HEK293 (cell line): ENCODE results near the gene BCKDHB.

Experiments used
- KLF1 ChIP-seq: fragments of 450-650 bp; formaldehyde crosslinking; IDR thresholded peaks from 2 replicates; pipeline ENCODE4 v1.5.1; 2016; ENCODE audit warnings: missing biosample characterization, missing genetic modification characterization
- KLF8 ChIP-seq: fragments of 450-650 bp; formaldehyde crosslinking; IDR thresholded peaks from 2 replicates; pipeline ENCODE4 v1.5.1; 2016; ENCODE audit warnings: missing biosample characterization, missing genetic modification characterization
- KLF9 ChIP-seq: fragments of 450-650 bp; formaldehyde crosslinking; IDR thresholded peaks from 2 replicates; pipeline ENCODE4 v1.5.1; 2016; ENCODE audit warnings: missing biosample characterization, missing genetic modification characterization, low read depth
- SCRT1 ChIP-seq: fragments of 450-650 bp; formaldehyde crosslinking; IDR thresholded peaks from 2 replicates; pipeline ENCODE4 v1.5.1; 2016; ENCODE audit warnings: missing biosample characterization, missing genetic modification characterization, borderline replicate concordance
- SP3 ChIP-seq: fragments of 450-650 bp; formaldehyde crosslinking; IDR thresholded peaks from 2 replicates; pipeline ENCODE4 v1.5.1; 2016; ENCODE audit warnings: missing biosample characterization, missing genetic modification characterization
- TRIM28 ChIP-seq: IDR thresholded peaks from 2 replicates; pipeline ENCODE4 v1.6.1; 2011; ENCODE audit warnings: low read length, control low read depth, borderline replicate concordance
- ZBTB20 ChIP-seq: fragments of 450-650 bp; formaldehyde crosslinking; IDR thresholded peaks from 2 replicates; pipeline ENCODE4 v1.5.1; 2016; ENCODE audit warnings: missing biosample characterization, missing genetic modification characterization
- ZBTB48 ChIP-seq: fragments of 450-650 bp; formaldehyde crosslinking; IDR thresholded peaks from 2 replicates; pipeline ENCODE4 v1.5.1; 2016; ENCODE audit warnings: missing biosample characterization, missing genetic modification characterization
- ZFP37 ChIP-seq: fragments of 450-650 bp; formaldehyde crosslinking; IDR thresholded peaks from 2 replicates; pipeline ENCODE4 v1.5.1; 2016; ENCODE audit warnings: missing biosample characterization, missing genetic modification characterization
- ZFP41 ChIP-seq: fragments of 450-650 bp; formaldehyde crosslinking; IDR thresholded peaks from 2 replicates; pipeline ENCODE4 v1.5.1; 2016; ENCODE audit warnings: missing biosample characterization, missing genetic modification characterization, borderline replicate concordance
- ZNF2 ChIP-seq: fragments of 450-650 bp; formaldehyde crosslinking; IDR thresholded peaks from 2 replicates; pipeline ENCODE4 v1.5.1; 2016; ENCODE audit warnings: missing biosample characterization, missing genetic modification characterization
- ZNF221 ChIP-seq: fragments of 450-650 bp; formaldehyde crosslinking; IDR thresholded peaks from 2 replicates; pipeline ENCODE4 v1.5.1; 2017; ENCODE audit warnings: missing biosample characterization, missing genetic modification characterization, borderline replicate concordance
- ZNF239 ChIP-seq: fragments of 450-650 bp; formaldehyde crosslinking; IDR thresholded peaks from 2 replicates; pipeline ENCODE4 v1.5.1; 2016; ENCODE audit warnings: missing biosample characterization, missing genetic modification characterization
- ZNF48 ChIP-seq: fragments of 450-650 bp; formaldehyde crosslinking; IDR thresholded peaks from 2 replicates; pipeline ENCODE4 v1.5.1; 2016; ENCODE audit warnings: missing biosample characterization, missing genetic modification characterization
- ZNF514 ChIP-seq: fragments of 450-650 bp; formaldehyde crosslinking; IDR thresholded peaks from 2 replicates; pipeline ENCODE4 v1.5.1; 2016; ENCODE audit warnings: missing biosample characterization, missing genetic modification characterization
- ZNF561 ChIP-seq: fragments of 450-650 bp; IDR thresholded peaks from 2 replicates; pipeline ENCODE4 v1.5.1; 2018; ENCODE audit warnings: missing biosample characterization, missing genetic modification characterization, borderline replicate concordance
- ZSCAN16 ChIP-seq: fragments of 450-650 bp; formaldehyde crosslinking; IDR thresholded peaks from 2 replicates; pipeline ENCODE4 v1.5.1; 2016; ENCODE audit warnings: missing biosample characterization, missing genetic modification characterization
- ZSCAN30 ChIP-seq: fragments of 450-650 bp; IDR thresholded peaks from 2 replicates; pipeline ENCODE4 v1.5.1; 2018; ENCODE audit warnings: missing biosample characterization, mild to moderate bottlenecking, missing genetic modification characterization, moderate library complexity
- ZXDB ChIP-seq: fragments of 450-650 bp; formaldehyde crosslinking; IDR thresholded peaks from 2 replicates; pipeline ENCODE4 v1.5.1; 2016; ENCODE audit warnings: missing biosample characterization, missing genetic modification characterization
- TF ChIP-seq, protein P1 (sequence below): fragments of 450-650 bp; formaldehyde crosslinking; optimal IDR thresholded peaks from 2 replicates; pipeline ENCODE3; 2016; ENCODE audit warnings: missing biosample characterization, mild to moderate bottlenecking, missing genetic modification characterization
- TF ChIP-seq, protein P2 (sequence below): fragments of 450-650 bp; formaldehyde crosslinking; IDR thresholded peaks from 2 replicates; pipeline ENCODE4 v1.5.1; 2017; ENCODE audit warnings: missing biosample characterization, missing genetic modification characterization
- TF ChIP-seq, protein P3 (sequence below): fragments of 450-650 bp; formaldehyde crosslinking; IDR thresholded peaks from 2 replicates; pipeline ENCODE4 v1.5.1; 2016; ENCODE audit warnings: missing biosample characterization, missing genetic modification characterization
- TF ChIP-seq, protein P4 (sequence below): fragments of 450-650 bp; formaldehyde crosslinking; IDR thresholded peaks from 2 replicates; pipeline ENCODE4 v1.5.1; 2016; ENCODE audit warnings: missing biosample characterization, missing genetic modification characterization
- TF ChIP-seq, protein P5 (sequence below): fragments of 450-650 bp; formaldehyde crosslinking; IDR thresholded peaks from 2 replicates; pipeline ENCODE4 v1.5.1; 2016; ENCODE audit warnings: missing biosample characterization, missing genetic modification characterization
- TF ChIP-seq, protein P6 (sequence below): fragments of 450-650 bp; formaldehyde crosslinking; IDR thresholded peaks from 2 replicates; pipeline ENCODE4 v1.5.1; 2016; ENCODE audit warnings: missing biosample characterization, missing genetic modification characterization

Gene BCKDHB

DNA sequence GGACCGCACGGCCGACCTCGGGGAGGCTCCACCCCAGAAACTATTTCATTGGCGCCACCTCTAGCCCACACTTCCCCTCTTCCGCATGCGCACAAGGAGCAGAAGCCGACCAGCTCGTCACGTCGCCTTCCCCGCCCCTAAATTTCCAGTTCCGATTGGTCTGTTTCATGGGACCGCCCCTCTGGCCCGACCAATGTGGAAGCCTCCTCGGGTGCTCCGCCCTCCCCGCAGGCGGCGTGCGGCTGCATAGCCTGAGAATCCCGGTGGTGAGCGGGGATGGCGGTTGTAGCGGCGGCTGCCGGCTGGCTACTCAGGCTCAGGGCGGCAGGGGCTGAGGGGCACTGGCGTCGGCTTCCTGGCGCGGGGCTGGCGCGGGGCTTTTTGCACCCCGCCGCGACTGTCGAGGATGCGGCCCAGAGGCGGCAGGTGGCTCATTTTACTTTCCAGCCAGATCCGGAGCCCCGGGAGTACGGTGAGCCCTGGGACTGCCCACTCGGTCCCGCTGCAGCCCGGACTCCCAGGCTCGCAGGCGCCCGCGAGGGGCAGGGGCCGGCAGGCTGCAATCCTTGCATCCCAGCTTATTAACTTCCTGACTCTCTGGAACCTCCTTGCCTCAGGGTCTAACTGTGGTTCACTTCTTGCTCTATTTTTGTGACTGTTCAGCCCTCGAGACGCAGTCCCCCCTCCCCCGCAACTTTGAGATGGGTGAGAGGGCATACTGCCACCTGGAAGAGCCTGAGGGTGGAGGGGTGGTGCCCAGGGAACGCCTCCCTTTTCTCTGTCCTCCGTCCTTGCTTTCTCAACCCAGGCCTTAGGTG, at the start of gene BCKDHB (continued):
- TF ChIP-seq, protein P1, sequence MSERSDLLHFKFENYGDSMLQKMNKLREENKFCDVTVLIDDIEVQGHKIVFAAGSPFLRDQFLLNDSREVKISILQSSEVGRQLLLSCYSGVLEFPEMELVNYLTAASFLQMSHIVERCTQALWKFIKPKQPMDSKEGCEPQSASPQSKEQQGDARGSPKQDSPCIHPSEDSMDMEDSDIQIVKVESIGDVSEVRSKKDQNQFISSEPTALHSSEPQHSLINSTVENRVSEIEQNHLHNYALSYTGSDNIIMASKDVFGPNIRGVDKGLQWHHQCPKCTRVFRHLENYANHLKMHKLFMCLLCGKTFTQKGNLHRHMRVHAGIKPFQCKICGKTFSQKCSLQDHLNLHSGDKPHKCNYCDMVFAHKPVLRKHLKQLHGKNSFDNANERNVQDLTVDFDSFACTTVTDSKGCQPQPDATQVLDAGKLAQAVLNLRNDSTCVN (tag by site-specific recombination) = peak; percentile 48
- TF ChIP-seq ZNF221 (tag by site-specific recombination) = no peak
- TF ChIP-seq, protein P2, sequence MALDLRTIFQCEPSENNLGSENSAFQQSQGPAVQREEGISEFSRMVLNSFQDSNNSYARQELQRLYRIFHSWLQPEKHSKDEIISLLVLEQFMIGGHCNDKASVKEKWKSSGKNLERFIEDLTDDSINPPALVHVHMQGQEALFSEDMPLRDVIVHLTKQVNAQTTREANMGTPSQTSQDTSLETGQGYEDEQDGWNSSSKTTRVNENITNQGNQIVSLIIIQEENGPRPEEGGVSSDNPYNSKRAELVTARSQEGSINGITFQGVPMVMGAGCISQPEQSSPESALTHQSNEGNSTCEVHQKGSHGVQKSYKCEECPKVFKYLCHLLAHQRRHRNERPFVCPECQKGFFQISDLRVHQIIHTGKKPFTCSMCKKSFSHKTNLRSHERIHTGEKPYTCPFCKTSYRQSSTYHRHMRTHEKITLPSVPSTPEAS (tag by site-specific recombination) = no peak
- peak; percentile 47; the same call in 1 of the 2 replicates for TF ChIP-seq TRIM28
- no peak for TF ChIP-seq ZFP41
- no peak for TF ChIP-seq ZNF514 (tag by site-specific recombination)
- TF ChIP-seq ZSCAN16 (tag by site-specific recombination) = no peak
- peak; percentile 79 for TF ChIP-seq ZSCAN30 (tag by site-specific recombination)
- no peak for TF ChIP-seq ZNF239 (tag by site-specific recombination)
- TF ChIP-seq ZNF561 (tag by site-specific recombination) = 0 out of 2 replicates have a peak, but pooled peaks have one; percentile 18
- peak; percentile 81 for TF ChIP-seq KLF9 (tag by site-specific recombination)
- no peak for TF ChIP-seq SCRT1 (tag by site-specific recombination)
- TF ChIP-seq ZFP37 (tag by site-specific recombination) = peak; percentile 19; the same call in 1 of the 2 replicates
- TF ChIP-seq, protein P3, sequence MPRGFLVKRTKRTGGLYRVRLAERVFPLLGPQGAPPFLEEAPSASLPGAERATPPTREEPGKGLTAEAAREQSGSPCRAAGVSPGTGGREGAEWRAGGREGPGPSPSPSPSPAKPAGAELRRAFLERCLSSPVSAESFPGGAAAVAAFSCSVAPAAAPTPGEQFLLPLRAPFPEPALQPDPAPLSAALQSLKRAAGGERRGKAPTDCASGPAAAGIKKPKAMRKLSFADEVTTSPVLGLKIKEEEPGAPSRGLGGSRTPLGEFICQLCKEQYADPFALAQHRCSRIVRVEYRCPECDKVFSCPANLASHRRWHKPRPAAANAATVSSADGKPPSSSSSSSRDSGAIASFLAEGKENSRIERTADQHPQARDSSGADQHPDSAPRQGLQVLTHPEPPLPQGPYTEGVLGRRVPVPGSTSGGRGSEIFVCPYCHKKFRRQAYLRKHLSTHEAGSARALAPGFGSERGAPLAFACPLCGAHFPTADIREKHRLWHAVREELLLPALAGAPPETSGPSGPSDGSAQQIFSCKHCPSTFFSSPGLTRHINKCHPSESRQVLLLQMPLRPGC (tag by site-specific recombination) = peak; percentile 36; the same call in 1 of the 2 replicates
- TF ChIP-seq, protein P4, sequence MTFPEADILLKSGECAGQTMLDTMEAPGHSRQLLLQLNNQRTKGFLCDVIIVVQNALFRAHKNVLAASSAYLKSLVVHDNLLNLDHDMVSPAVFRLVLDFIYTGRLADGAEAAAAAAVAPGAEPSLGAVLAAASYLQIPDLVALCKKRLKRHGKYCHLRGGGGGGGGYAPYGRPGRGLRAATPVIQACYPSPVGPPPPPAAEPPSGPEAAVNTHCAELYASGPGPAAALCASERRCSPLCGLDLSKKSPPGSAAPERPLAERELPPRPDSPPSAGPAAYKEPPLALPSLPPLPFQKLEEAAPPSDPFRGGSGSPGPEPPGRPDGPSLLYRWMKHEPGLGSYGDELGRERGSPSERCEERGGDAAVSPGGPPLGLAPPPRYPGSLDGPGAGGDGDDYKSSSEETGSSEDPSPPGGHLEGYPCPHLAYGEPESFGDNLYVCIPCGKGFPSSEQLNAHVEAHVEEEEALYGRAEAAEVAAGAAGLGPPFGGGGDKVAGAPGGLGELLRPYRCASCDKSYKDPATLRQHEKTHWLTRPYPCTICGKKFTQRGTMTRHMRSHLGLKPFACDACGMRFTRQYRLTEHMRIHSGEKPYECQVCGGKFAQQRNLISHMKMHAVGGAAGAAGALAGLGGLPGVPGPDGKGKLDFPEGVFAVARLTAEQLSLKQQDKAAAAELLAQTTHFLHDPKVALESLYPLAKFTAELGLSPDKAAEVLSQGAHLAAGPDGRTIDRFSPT (tag by site-specific recombination) = peak; percentile 66; the same call in 1 of the 2 replicates
- TF ChIP-seq SP3 = peak; percentile 94
- TF ChIP-seq KLF1 (tag by site-specific recombination) = peak; percentile 95
- TF ChIP-seq KLF8 = peak; percentile 93
- no peak for TF ChIP-seq ZNF48 (tag by site-specific recombination)
- peak; percentile 64; the same call in 1 of the 2 replicates for TF ChIP-seq ZBTB48 (tag by site-specific recombination)
- TF ChIP-seq, protein P5, sequence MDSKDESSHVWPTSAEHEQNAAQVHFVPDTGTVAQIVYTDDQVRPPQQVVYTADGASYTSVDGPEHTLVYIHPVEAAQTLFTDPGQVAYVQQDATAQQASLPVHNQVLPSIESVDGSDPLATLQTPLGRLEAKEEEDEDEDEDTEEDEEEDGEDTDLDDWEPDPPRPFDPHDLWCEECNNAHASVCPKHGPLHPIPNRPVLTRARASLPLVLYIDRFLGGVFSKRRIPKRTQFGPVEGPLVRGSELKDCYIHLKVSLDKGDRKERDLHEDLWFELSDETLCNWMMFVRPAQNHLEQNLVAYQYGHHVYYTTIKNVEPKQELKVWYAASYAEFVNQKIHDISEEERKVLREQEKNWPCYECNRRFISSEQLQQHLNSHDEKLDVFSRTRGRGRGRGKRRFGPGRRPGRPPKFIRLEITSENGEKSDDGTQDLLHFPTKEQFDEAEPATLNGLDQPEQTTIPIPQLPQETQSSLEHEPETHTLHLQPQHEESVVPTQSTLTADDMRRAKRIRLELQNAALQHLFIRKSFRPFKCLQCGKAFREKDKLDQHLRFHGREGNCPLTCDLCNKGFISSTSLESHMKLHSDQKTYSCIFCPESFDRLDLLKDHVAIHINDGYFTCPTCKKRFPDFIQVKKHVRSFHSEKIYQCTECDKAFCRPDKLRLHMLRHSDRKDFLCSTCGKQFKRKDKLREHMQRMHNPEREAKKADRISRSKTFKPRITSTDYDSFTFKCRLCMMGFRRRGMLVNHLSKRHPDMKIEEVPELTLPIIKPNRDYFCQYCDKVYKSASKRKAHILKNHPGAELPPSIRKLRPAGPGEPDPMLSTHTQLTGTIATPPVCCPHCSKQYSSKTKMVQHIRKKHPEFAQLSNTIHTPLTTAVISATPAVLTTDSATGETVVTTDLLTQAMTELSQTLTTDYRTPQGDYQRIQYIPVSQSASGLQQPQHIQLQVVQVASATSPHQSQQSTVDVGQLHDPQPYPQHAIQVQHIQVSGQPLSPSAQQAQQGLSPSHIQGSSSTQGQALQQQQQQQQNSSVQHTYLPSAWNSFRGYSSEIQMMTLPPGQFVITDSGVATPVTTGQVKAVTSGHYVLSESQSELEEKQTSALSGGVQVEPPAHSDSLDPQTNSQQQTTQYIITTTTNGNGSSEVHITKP (tag by site-specific recombination) = peak; percentile 19; the same call in 1 of the 2 replicates
- peak; percentile 51; the same call in 1 of the 2 replicates for TF ChIP-seq ZBTB20 (tag by site-specific recombination)
- TF ChIP-seq ZXDB (tag by site-specific recombination) = peak; percentile 81
- TF ChIP-seq ZNF2 (tag by site-specific recombination) = peak; percentile 79; the same call in 1 of the 2 replicates
- TF ChIP-seq, protein P6, sequence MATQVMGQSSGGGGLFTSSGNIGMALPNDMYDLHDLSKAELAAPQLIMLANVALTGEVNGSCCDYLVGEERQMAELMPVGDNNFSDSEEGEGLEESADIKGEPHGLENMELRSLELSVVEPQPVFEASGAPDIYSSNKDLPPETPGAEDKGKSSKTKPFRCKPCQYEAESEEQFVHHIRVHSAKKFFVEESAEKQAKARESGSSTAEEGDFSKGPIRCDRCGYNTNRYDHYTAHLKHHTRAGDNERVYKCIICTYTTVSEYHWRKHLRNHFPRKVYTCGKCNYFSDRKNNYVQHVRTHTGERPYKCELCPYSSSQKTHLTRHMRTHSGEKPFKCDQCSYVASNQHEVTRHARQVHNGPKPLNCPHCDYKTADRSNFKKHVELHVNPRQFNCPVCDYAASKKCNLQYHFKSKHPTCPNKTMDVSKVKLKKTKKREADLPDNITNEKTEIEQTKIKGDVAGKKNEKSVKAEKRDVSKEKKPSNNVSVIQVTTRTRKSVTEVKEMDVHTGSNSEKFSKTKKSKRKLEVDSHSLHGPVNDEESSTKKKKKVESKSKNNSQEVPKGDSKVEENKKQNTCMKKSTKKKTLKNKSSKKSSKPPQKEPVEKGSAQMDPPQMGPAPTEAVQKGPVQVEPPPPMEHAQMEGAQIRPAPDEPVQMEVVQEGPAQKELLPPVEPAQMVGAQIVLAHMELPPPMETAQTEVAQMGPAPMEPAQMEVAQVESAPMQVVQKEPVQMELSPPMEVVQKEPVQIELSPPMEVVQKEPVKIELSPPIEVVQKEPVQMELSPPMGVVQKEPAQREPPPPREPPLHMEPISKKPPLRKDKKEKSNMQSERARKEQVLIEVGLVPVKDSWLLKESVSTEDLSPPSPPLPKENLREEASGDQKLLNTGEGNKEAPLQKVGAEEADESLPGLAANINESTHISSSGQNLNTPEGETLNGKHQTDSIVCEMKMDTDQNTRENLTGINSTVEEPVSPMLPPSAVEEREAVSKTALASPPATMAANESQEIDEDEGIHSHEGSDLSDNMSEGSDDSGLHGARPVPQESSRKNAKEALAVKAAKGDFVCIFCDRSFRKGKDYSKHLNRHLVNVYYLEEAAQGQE (tag by site-specific recombination) = peak; percentile 21; the same call in 1 of the 2 replicates
